ENCODE measurements around the gene ELP2.

Gene ELP2

GRCh38 chr18:36139245-36139644 lies 9.5 kb downstream of the ELP2 start:
- in situ Hi-C loops (cut with MboI; ENCODE audit: low sequenced_read_pairs, unreplicated experiment), result no loop called here
- TF ChIP-seq, protein P1, sequence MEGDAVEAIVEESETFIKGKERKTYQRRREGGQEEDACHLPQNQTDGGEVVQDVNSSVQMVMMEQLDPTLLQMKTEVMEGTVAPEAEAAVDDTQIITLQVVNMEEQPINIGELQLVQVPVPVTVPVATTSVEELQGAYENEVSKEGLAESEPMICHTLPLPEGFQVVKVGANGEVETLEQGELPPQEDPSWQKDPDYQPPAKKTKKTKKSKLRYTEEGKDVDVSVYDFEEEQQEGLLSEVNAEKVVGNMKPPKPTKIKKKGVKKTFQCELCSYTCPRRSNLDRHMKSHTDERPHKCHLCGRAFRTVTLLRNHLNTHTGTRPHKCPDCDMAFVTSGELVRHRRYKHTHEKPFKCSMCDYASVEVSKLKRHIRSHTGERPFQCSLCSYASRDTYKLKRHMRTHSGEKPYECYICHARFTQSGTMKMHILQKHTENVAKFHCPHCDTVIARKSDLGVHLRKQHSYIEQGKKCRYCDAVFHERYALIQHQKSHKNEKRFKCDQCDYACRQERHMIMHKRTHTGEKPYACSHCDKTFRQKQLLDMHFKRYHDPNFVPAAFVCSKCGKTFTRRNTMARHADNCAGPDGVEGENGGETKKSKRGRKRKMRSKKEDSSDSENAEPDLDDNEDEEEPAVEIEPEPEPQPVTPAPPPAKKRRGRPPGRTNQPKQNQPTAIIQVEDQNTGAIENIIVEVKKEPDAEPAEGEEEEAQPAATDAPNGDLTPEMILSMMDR (IDR thresholded peaks at IDR 0.05; ENCODE audit: borderline replicate concordance, control extremely low read depth, extremely low read depth, insufficient read depth, missing control alignments), result no peak
- no peak for DNase-seq (ENCODE audit: low spot score)

- no peak for DNase-seq (ENCODE audit: low spot score)
- in situ Hi-C loops (cut with MboI; ENCODE audit: low sequenced_read_pairs, unreplicated experiment), result no loop called here
Measured at GRCh38 chr18:36141576-36141975, 11.9 kb downstream of the ELP2 start.

GRCh38 chr18:36142751-36143150 lies 13.1 kb downstream of the ELP2 start:
- TF ChIP-seq, protein P1 (IDR thresholded peaks at IDR 0.05; ENCODE audit: borderline replicate concordance, control extremely low read depth, extremely low read depth, insufficient read depth, missing control alignments), result no peak
- in situ Hi-C loops (cut with MboI; ENCODE audit: low sequenced_read_pairs, unreplicated experiment), result no loop called here
- no peak for DNase-seq (ENCODE audit: low spot score)

More at GRCh38 chr18:36141576-36141975, 11.9 kb downstream of the ELP2 start:
- TF ChIP-seq, protein P1 (IDR thresholded peaks at IDR 0.05; ENCODE audit: borderline replicate concordance, control extremely low read depth, extremely low read depth, insufficient read depth, missing control alignments), result no peak

DNA sequence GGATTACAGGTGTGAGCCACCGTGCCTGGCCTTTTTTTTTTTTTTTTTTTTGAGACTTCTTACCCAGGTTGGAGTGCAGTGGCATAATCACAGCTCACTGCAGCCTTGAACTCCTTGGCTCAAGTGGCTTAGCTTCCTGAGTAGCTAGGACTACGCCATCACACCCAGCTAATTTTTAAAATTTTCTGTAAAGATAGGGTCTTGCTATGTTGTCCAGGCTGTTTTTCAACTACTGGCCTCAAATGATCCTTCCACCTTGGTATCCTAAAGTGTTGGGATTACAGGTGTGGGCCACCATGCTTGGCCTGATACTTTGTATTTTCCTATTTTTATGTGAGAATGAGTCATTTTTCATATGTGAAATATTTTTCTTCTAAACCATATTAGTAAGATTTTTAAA lies 13.7 kb downstream of the ELP2 start:
- no peak for DNase-seq (ENCODE audit: low spot score)
- TF ChIP-seq, protein P1 (IDR thresholded peaks at IDR 0.05; ENCODE audit: borderline replicate concordance, control extremely low read depth, extremely low read depth, insufficient read depth, missing control alignments), result no peak
- in situ Hi-C loops (cut with MboI; ENCODE audit: low sequenced_read_pairs, unreplicated experiment), result no loop called here

DNA sequence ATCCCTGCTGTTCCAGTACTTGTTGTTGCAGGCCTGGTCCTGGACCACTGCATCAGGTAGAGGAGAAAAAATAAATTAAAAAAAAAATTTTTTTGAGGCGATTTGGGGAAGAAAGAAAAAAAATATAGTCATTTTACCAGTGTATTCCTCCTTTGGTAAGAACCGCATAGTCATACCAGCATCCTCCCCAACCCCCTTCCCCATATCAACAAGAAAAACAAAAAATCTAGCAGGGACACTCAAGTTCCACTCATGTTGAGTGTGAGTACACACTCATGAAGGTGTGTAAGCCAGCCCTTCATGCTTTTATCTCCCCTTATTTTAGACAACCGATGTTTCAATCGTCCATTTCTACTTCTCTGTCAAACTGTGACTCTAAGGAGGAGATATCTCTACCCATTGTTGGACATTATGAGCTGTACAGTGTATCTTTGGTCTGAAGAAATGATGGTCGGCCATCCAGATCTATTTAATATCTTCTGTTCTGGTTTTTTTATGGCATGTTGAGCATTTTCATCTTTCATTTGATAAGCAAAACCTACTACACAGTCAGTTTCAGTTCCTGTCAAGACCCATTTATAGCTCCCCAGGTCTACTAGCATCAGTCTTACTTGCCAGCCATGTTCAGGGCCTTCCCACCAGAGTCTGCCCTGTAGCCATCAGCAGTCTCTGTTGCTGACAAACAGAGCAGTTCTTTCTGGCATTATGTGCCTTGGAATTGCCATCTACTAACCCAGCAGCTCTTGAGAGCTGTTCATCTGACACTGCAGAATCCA lies 20.0 kb downstream of the ELP2 start:
- in situ Hi-C loops (cut with MboI; ENCODE audit: low sequenced_read_pairs, unreplicated experiment), result no loop called here
- peak; percentile 49 for DNase-seq (ENCODE audit: low spot score)
- TF ChIP-seq, protein P1 (IDR thresholded peaks at IDR 0.05; ENCODE audit: borderline replicate concordance, control extremely low read depth, extremely low read depth, insufficient read depth, missing control alignments), result no peak

- in situ Hi-C loops (cut with MboI; ENCODE audit: low sequenced_read_pairs, unreplicated experiment), result no loop called here
- DNase-seq (ENCODE audit: low spot score), result no peak
- TF ChIP-seq, protein P1 (IDR thresholded peaks at IDR 0.05; ENCODE audit: borderline replicate concordance, control extremely low read depth, extremely low read depth, insufficient read depth, missing control alignments), result no peak
Measured at GRCh38 chr18:36152781-36153180, 23.1 kb downstream of the ELP2 start.
